Esophagus squamous epithelium (tissue), 5 donors: ENCODE measurements around the gene SIGLEC8. TPM values are rescaled to one million over a fixed set of nuclear protein-coding genes. Genes with fewer than 3 reads are reported as not detected.

Source experiments
- DNase-seq: peaks from one replicate; lab custom pipeline; 2025; lab: John Stamatoyannopoulos, UW
- H3K27ac ChIP-seq, 4 donors: fragments of 200-600 bp; sonication (generic); one replicate each; pipeline ENCODE4 v1.5.1; 2016 to 2019; ENCODE audit warnings: mild to moderate bottlenecking in 1 of 4
- H3K27me3 ChIP-seq, 4 donors: fragments of 200-600 bp; sonication (generic); 1 replicate in 3 of 4; 2 replicates in 1 of 4; pipeline versions ENCODE4 v1.5.1 to v1.6.0; 2017 to 2021; ENCODE audit warnings: antibody characterized with exemption in 1 of 4
- H3K36me3 ChIP-seq, 3 donors: fragments of 200-600 bp; sonication (generic); one replicate each; pipeline ENCODE4 v1.5.1; 2016 to 2019
- H3K4me1 ChIP-seq, 3 donors: fragments of 200-600 bp; sonication (generic); one replicate each; pipeline ENCODE4 v1.5.1; 2017 to 2019
- H3K4me3 ChIP-seq, 4 donors: fragments of 200-600 bp; sonication (generic); 1 replicate in 3 of 4; 2 replicates in 1 of 4; pipeline ENCODE4 v1.5.1; 2016 to 2019; ENCODE audit warnings: mild to moderate bottlenecking in 2 of 4, moderate library complexity in 1 of 4
- H3K9me3 ChIP-seq, 3 donors: fragments of 200-600 bp; sonication (generic); one replicate each; pipeline ENCODE4 v1.5.1; 2016 to 2019
- POLR2A ChIP-seq, 4 donors: fragments of 450-650 bp; IDR thresholded peaks; one replicate each; pipeline ENCODE4 v1.6.1; 2017; ENCODE audit warnings: antibody characterized with exemption in 4 of 4, mild to moderate bottlenecking in 4 of 4, moderate library complexity in 3 of 4
- WGBS, 2 donors: methylation state at CpG; one replicate each; pipeline ENCODE4 v1.1.5; 2018; 5-methylcytosine and 5-hydroxymethylcytosine counted together
- intact Hi-C: fragments of 100-400 bp; cut with DNase I; formaldehyde crosslinking; loops from one replicate; pipeline ENCODE4 v1.15.0; 2022
- total RNA-seq, 4 donors: library from RNA; depleted of rRNA; stranded (reverse); fragments of >200 nt; gene quantifications; one replicate each; pipeline ENCODE4 v1.1.0, GENCODE V29; 2016
- TF ChIP-seq, protein P1 (sequence below), 6 experiments: fragments of 450-650 bp in 4 of 6; fragments of 200-600 bp in 2 of 6; sonication (generic) in 2 of 6; IDR thresholded peaks; one replicate each; pipeline ENCODE4 v1.5.1; 2016 to 2019; ENCODE audit warnings: antibody characterized with exemption in 6 of 6, mild to moderate bottlenecking in 4 of 6, moderate library complexity in 4 of 6
- donor health status: DM: yes; HTN: yes; CAD: no.

The SIGLEC8 gene
- total RNA-seq, 4 donors from 2014 or later, result 0.31 to 2.5 (median 0.94) TPM

DNA sequence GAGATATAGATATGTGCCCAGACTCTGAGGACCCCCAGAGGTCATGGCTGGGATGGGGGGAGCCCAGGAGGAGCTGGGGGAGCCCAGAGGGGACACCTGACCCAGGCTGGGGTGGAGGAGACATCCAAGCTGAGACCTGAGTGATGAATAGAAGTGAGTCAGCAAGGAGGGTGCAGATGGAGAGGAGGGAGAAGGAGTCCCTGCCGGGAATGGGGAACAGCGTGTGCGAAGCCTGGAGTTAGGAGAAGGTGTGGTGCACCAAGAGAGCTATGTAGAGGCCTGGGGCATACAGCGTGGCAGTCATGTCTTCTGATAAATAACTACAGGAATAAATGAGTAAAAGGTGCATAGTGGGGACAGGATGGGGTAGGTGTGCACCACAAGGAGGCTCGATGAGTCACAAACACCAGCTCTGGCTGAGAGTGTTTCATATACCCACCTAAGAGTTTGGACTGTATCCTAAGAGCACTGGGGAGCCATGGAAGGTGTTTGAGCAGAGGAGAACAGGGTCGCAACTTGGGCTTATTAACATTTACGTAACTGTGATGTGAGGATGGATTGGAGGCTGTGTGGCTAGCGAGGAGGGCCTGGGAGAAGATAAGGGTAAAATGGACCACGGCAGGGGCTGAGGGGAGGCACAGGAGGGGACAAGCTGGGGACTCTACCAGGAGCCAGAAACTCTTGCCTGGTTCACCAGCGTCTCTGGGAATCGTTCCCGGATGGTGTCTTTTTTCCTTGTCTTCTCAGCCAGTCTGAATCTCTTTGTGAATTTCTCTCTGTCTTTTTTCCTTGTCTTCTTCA, 21.5 kb upstream of the SIGLEC8 start:
- Histone ChIP-seq H3K27me3 (peaks cover 0 to 59% (median 0%) of the 10 kb centered on the region in 4 donors), H3K27ac (no peak overlapping the region), H3K9me3 (no peaks in the 10 kb centered on the region), H3K4me3 (no peak overlapping the region), H3K4me1 (no peaks in the 10 kb centered on the region), H3K36me3 (no peaks in the 10 kb centered on the region)
- DNase-seq, result no peak
- TF ChIP-seq, protein P1, sequence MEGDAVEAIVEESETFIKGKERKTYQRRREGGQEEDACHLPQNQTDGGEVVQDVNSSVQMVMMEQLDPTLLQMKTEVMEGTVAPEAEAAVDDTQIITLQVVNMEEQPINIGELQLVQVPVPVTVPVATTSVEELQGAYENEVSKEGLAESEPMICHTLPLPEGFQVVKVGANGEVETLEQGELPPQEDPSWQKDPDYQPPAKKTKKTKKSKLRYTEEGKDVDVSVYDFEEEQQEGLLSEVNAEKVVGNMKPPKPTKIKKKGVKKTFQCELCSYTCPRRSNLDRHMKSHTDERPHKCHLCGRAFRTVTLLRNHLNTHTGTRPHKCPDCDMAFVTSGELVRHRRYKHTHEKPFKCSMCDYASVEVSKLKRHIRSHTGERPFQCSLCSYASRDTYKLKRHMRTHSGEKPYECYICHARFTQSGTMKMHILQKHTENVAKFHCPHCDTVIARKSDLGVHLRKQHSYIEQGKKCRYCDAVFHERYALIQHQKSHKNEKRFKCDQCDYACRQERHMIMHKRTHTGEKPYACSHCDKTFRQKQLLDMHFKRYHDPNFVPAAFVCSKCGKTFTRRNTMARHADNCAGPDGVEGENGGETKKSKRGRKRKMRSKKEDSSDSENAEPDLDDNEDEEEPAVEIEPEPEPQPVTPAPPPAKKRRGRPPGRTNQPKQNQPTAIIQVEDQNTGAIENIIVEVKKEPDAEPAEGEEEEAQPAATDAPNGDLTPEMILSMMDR (IDR thresholded peaks at IDR 0.05), result no peak
- TF ChIP-seq POLR2A (IDR thresholded peaks at IDR 0.05), result no peak
- intact Hi-C loops, result no loop called here
- WGBS, 2 donors, result 68 to 72% methylated on average over 12 of the region's 12 CpGs

DNA sequence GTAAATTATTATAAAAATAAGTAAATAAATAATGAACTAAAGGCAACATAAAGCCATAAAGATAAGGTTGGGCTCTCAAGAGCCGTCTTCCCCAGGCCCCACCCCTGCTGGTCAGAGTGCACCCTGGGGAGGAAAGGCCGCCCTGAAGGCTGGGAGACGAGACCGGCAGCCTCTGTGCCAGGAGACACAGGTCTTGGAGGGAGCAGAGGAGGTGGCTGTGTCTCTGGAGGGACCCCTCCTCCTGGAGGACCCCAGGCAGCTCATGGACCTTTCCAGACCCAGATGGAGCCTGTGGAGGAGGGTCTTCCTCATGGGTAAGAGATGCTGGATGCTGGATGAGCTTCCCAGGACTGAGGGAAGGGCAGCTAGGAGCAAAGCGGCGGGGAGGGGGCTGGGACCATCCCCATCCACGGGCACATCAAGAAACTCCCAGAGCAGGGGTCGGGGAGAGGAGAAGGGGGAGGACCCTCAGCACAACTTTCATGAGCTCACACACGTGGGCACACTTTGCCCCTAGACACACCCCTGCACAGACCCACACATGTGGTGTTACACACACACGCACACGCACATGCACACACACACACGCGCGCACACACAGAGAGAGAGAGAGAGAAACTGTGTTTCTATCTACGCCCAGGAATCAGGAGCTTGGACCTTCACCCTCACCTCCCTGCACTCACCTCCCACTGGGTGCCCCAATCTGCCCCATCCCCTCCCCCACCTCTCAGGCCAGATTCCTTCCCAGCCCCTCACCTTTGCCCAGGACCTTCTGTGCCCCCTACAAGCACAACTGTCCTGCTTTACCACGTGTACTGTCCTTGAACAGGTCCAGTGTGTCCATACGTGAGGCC, 20.4 kb upstream of the SIGLEC8 start, which contains the start of gene CEACAM18:
CEACAM18 (plus strand) TSS at position 159 of the 854 bp plus-strand sequence.
- WGBS, 2 donors, result 61 to 66% methylated on average over 11 to 13 of the region's 17 CpGs
- intact Hi-C loops, result no loop called here
- no peak for TF ChIP-seq POLR2A (IDR thresholded peaks at IDR 0.05)
- TF ChIP-seq, protein P1 (IDR thresholded peaks at IDR 0.05), result no peak

DNA sequence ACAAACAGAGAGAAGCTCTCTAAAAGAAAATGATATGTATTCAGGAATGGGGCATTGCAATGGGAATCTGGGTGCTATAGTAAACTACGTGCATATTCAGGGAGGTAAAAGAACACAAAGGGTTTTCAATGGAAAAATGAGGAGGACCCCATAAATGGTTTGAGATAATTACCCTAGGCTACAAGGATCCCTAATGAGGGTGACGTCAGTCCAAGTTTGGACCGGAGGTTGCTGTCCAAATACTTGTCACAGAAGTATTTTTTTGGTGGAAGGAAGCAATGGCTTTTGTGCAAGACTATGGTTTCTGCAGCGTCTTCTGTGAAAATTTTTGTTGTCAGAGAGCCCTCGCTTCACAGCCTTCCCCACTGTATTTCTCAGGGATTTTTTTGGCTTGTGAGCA, 19.1 kb upstream of the SIGLEC8 start:
- Histone ChIP-seq H3K4me3 (no peak overlapping the region), H3K27ac (no peak overlapping the region), H3K9me3 (no peaks in the 10 kb centered on the region), H3K4me1 (no peaks in the 10 kb centered on the region), H3K36me3 (no peaks in the 10 kb centered on the region), H3K27me3 (peaks cover 0 to 64% (median 0%) of the 10 kb centered on the region in 4 donors)
- intact Hi-C loops, result no loop called here
- TF ChIP-seq POLR2A (IDR thresholded peaks at IDR 0.05), result no peak
- TF ChIP-seq, protein P1 (IDR thresholded peaks at IDR 0.05), result no peak
- no peak for DNase-seq
- 47 to 62% methylated on average over 5 of the region's 5 CpGs for WGBS, 2 donors

More for the DNA sequence above, 20.4 kb upstream of the SIGLEC8 start, which contains the start of gene CEACAM18:
- DNase-seq, result no peak
- Histone ChIP-seq H3K36me3 (no peaks in the 10 kb centered on the region), H3K27ac (no peak within 1 kb of the TSS), H3K4me1 (no peaks in the 10 kb centered on the region), H3K9me3 (no peaks in the 10 kb centered on the region), H3K27me3 (peaks cover 0 to 58% (median 0%) of the 10 kb centered on the region in 4 donors), H3K4me3 (no peak within 1 kb of the TSS)

DNA sequence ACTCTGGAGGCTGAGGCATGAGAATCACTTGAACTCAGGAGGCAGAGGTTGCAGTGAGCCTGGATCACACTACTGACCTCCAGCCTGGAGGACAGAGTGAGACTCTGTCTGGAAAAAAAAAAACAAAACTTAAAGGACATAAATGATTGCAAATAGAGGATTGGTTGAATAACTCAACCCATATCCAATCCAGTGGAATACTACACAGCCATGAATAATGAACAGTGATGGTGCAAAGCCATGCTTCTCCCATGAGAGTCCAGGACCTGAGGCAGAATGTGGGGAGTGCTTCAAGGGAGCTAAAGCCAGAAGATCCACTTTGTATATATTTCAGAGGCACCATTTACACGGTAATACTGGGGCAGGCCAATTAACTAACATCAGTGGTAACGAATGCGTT, 17.9 kb upstream of the SIGLEC8 start:
- peaks cover 0 to 62% (median 0%) of the 10 kb centered on the region in 4 donors for H3K27me3 ChIP-seq
- intact Hi-C loops, result no loop called here

More for the DNA sequence above, 17.9 kb upstream of the SIGLEC8 start:
- H3K27ac ChIP-seq, result no peak overlapping the region
- no peaks in the 10 kb centered on the region for H3K4me1 ChIP-seq
- H3K9me3 ChIP-seq, result no peaks in the 10 kb centered on the region
- H3K4me3 ChIP-seq, result no peak overlapping the region
- H3K36me3 ChIP-seq, result no peaks in the 10 kb centered on the region
- TF ChIP-seq, protein P1 (IDR thresholded peaks at IDR 0.05), result no peak
- no peak for TF ChIP-seq POLR2A (IDR thresholded peaks at IDR 0.05)
- WGBS, 2 donors, result 87 to 95% methylated on average over 3 of the region's 3 CpGs
- no peak for DNase-seq
